Neural cell (in vitro differentiated cells): ENCODE data around the gene BABAM2. TPM values are rescaled to one million over a fixed set of nuclear protein-coding genes. Genes with fewer than 3 reads are reported as not detected.

ENCODE experiments used
- H2AFZ ChIP-seq: fragments of 200-600, 300-800 bp; sonication (generic), shearing (Covaris generic); 2 replicates; pipeline ENCODE4 v1.6.0; 2014; ENCODE audit warnings: low read depth, mild to moderate bottlenecking, antibody characterized with exemption, low read length, moderate library complexity
- H3F3A ChIP-seq: fragments of 200-600 bp; shearing (Covaris generic); 2 replicates; pipeline ENCODE4 v1.6.1; 2016; ENCODE audit warnings: mild to moderate bottlenecking, moderate library complexity, mixed read lengths, antibody characterized with exemption, low read length; ENCODE audit not compliant: insufficient read depth, poor library complexity, severe bottlenecking
- H3K27ac ChIP-seq: fragments of 200-600, 300-800 bp; sonication (generic), shearing (Covaris generic); 2 replicates; pipeline ENCODE4 v1.5.1; 2014; ENCODE audit warnings: mild to moderate bottlenecking, low read length, moderate library complexity
- H3K27me3 ChIP-seq: fragments of 300-800, 200-600 bp; sonication (generic), shearing (Covaris generic); 2 replicates; pipeline ENCODE4 v1.6.0; 2014; ENCODE audit warnings: mild to moderate bottlenecking, low read depth, low read length, moderate library complexity; ENCODE audit not compliant: insufficient read depth
- H3K36me3 ChIP-seq: fragments of 300-800, 200-600 bp; sonication (generic), shearing (Covaris generic); 2 replicates; pipeline ENCODE4 v1.5.1; 2014; ENCODE audit warnings: mild to moderate bottlenecking, antibody characterized with exemption, low read length, moderate library complexity; ENCODE audit not compliant: insufficient read depth
- H3K4me2 ChIP-seq: fragments of 300-800, 200-600 bp; sonication (generic), shearing (Covaris generic); 2 replicates; pipeline ENCODE4 v1.6.0; 2014; ENCODE audit warnings: mild to moderate bottlenecking, low read length
- H3K4me3 ChIP-seq: fragments of 300-800, 200-600 bp; sonication (generic), shearing (Covaris generic); 2 replicates; pipeline ENCODE4 v1.5.1; 2014; ENCODE audit warnings: mild to moderate bottlenecking, low read length, moderate library complexity
- H3K79me2 ChIP-seq: fragments of 200-600 bp; shearing (Covaris generic); replicated peaks from 2 replicates; pipeline ENCODE4 v1.6.0; 2014; ENCODE audit warnings: mild to moderate bottlenecking, low read length, moderate library complexity; ENCODE audit not compliant: insufficient read depth
- H3K9ac ChIP-seq: fragments of 300-800, 200-600 bp; sonication (generic), shearing (Covaris generic); 2 replicates; pipeline ENCODE4 v1.6.1; 2016; ENCODE audit warnings: mild to moderate bottlenecking, low read length, mixed read lengths
- H3K9me2 ChIP-seq: fragments of 200-600 bp; shearing (Covaris generic); 2 replicates; pipeline ENCODE4 v1.6.1; 2016; ENCODE audit warnings: mild to moderate bottlenecking, low read length, mixed read lengths; ENCODE audit not compliant: insufficient read depth
- H3K9me3 ChIP-seq: fragments of 200-600, 300-800 bp; sonication (generic), shearing (Covaris generic); 2 replicates; pipeline ENCODE4 v1.6.1; 2016; ENCODE audit warnings: mild to moderate bottlenecking, mixed run types, low read length, moderate library complexity, mixed read lengths
- H4K20me1 ChIP-seq: fragments of 200-600 bp; shearing (Covaris generic); 2 replicates; pipeline ENCODE4 v1.6.1; 2016; ENCODE audit warnings: mild to moderate bottlenecking, mixed run types; ENCODE audit not compliant: insufficient read depth
- CTCF ChIP-seq: fragments of 450-650 bp; IDR thresholded peaks from 2 replicates; pipeline ENCODE4 v1.5.1; 2014; ENCODE audit warnings: antibody characterized with exemption, mild to moderate bottlenecking, moderate library complexity; ENCODE audit not compliant: poor library complexity, severe bottlenecking
- EP300 ChIP-seq: fragments of 450-650 bp; conservative IDR thresholded peaks from 2 replicates; pipeline ENCODE4 v1.6.1; 2014; ENCODE audit warnings: antibody characterized with exemption, mild to moderate bottlenecking, moderate library complexity; ENCODE audit not compliant: poor library complexity, severe bottlenecking
- EZH2 ChIP-seq: fragments of 200-600, 300-800 bp; shearing (Covaris generic), sonication (generic); IDR thresholded peaks from 2 replicates; pipeline ENCODE4 v1.6.1; 2014; ENCODE audit warnings: antibody characterized with exemption, low read length, borderline replicate concordance, mild to moderate bottlenecking; ENCODE audit not compliant: insufficient read depth, poor library complexity, severe bottlenecking
- MXI1 ChIP-seq: fragments of 450-650 bp; conservative IDR thresholded peaks from 2 replicates; pipeline ENCODE4 v1.6.1; 2014; ENCODE audit warnings: antibody characterized with exemption, mild to moderate bottlenecking; ENCODE audit not compliant: poor library complexity, severe bottlenecking
- POLR2AphosphoS5 ChIP-seq: IDR thresholded peaks from 2 replicates; pipeline ENCODE4 v1.6.1; 2012
- RAD21 ChIP-seq: fragments of 450-650 bp; conservative IDR thresholded peaks from 2 replicates; pipeline ENCODE4 v1.6.1; 2014; ENCODE audit warnings: antibody characterized with exemption, mild to moderate bottlenecking, moderate library complexity
- REST ChIP-seq: IDR thresholded peaks from 2 replicates; pipeline ENCODE4 v1.6.1; 2012; ENCODE audit warnings: borderline replicate concordance
- SMC3 ChIP-seq: fragments of 450-650 bp; conservative IDR thresholded peaks from 2 replicates; pipeline ENCODE4 v1.6.1; 2014; ENCODE audit warnings: antibody characterized with exemption, mild to moderate bottlenecking, moderate library complexity; ENCODE audit not compliant: poor library complexity
- TAF1 ChIP-seq: IDR thresholded peaks from 2 replicates; pipeline ENCODE4 v1.6.1; 2012; ENCODE audit warnings: low read depth
- polyA plus RNA-seq: library from polyadenylated mRNA; depleted of rRNA; stranded (reverse); fragments of >200 nt; gene quantifications from 2 replicates; pipeline ENCODE4 v1.2.3, GENCODE V29; 2014

The BABAM2 gene
- polyA plus RNA-seq, 1 donor from 2014 or later = 15.3 TPM

- H3K36me3 ChIP-seq = no peaks in the 10 kb centered on the region
- H3K9me3 ChIP-seq = no peaks in the 10 kb centered on the region
- H3K9me2 ChIP-seq = no peaks in the 10 kb centered on the region
- H2AFZ ChIP-seq = no peak overlapping the region
- H3K79me2 ChIP-seq = no peaks in the 10 kb centered on the region
- no peak overlapping the region for H3K27ac ChIP-seq
- no peak overlapping the region for H3K4me2 ChIP-seq
- H4K20me1 ChIP-seq = no peaks in the 10 kb centered on the region
- no peak overlapping the region for H3K9ac ChIP-seq
- H3F3A ChIP-seq = no peaks in the 10 kb centered on the region
- no peaks in the 10 kb centered on the region for H3K27me3 ChIP-seq
- no peak for TF ChIP-seq RAD21
- TF ChIP-seq MXI1 = no peak
- no peak for TF ChIP-seq CTCF
- TF ChIP-seq REST = no peak
- no peak for TF ChIP-seq POLR2AphosphoS5
- TF ChIP-seq EZH2 = no peak
- TF ChIP-seq EP300 = no peak
- no peak for TF ChIP-seq TAF1
- TF ChIP-seq SMC3 = no peak
- H3K4me3 ChIP-seq = no peak overlapping the region
Observed at GRCh38 chr2:28358668-28359201, 468.2 kb downstream of the BABAM2 start.

- TF ChIP-seq CTCF = no peak
- no peak for TF ChIP-seq POLR2AphosphoS5
- TF ChIP-seq TAF1 = no peak
- TF ChIP-seq RAD21 = no peak
- TF ChIP-seq EZH2 = no peak
- TF ChIP-seq MXI1 = no peak
- TF ChIP-seq SMC3 = no peak
- no peak for TF ChIP-seq EP300
- no peaks in the 10 kb centered on the region for H3K9me3 ChIP-seq
- H3K79me2 ChIP-seq = no peaks in the 10 kb centered on the region
- H3F3A ChIP-seq = no peaks in the 10 kb centered on the region
- H3K36me3 ChIP-seq = no peaks in the 10 kb centered on the region
- no peak overlapping the region for H3K9ac ChIP-seq
- no peak overlapping the region for H3K4me3 ChIP-seq
- H2AFZ ChIP-seq = no peak overlapping the region
- H3K4me2 ChIP-seq = no peak overlapping the region
- H4K20me1 ChIP-seq = no peaks in the 10 kb centered on the region
- no peaks in the 10 kb centered on the region for H3K9me2 ChIP-seq
- no peak overlapping the region for H3K27ac ChIP-seq
- no peaks in the 10 kb centered on the region for H3K27me3 ChIP-seq
Observed at GRCh38 chr2:28359222-28360057, 468.9 kb downstream of the BABAM2 start.
